Left lung (tissue), 10 donors: ENCODE data around the gene UPF2. TPM values are rescaled to one million over a fixed set of nuclear protein-coding genes. Genes with fewer than 3 reads are reported as not detected.
"Not testable (repeated sequence)": the region's sequence is repeated elsewhere in the genome, so short reads cannot be mapped to it uniquely, and the experiment has no call there.

Experiments
- ATAC-seq: fragments of 200-7000 bp; cut with Tn5 transposase; one replicate; pipeline ENCODE4 v1.9.1; 2020; ENCODE audit warnings: moderate library complexity
- DNase-seq, 4 donors: peaks; one replicate each; pipeline ENCODE4 v3.0.0-alpha.2; 2013 to 2020
- H3K27ac ChIP-seq, 2 donors: fragments of 200-600 bp; sonication (generic) in 1 of 2; one replicate each; pipeline versions ENCODE4 v1.5.0 to v1.8.0; 2020 to 2021
- H3K27me3 ChIP-seq, 2 donors: fragments of 200-600 bp; sonication (generic) in 1 of 2; one replicate each; pipeline versions ENCODE4 v1.5.0 to v1.8.0; 2020 to 2021
- H3K36me3 ChIP-seq, 2 donors: fragments of 200-600 bp; sonication (generic) in 1 of 2; one replicate each; pipeline versions ENCODE4 v1.5.0 to v1.8.0; 2020 to 2021
- H3K4me1 ChIP-seq, 2 donors: fragments of 200-600 bp; one replicate each; pipeline ENCODE4 v1.8.0; 2021
- H3K4me3 ChIP-seq, 2 donors: fragments of 200-600 bp; sonication (generic) in 1 of 2; one replicate each; pipeline versions ENCODE4 v1.5.0 to v1.8.0; 2020 to 2021; ENCODE audit warnings: mild to moderate bottlenecking in 1 of 2
- H3K9me3 ChIP-seq, 2 donors: fragments of 200-600 bp; sonication (generic) in 1 of 2; one replicate each; pipeline versions ENCODE4 v1.5.0 to v1.8.0; 2020 to 2021
- intact Hi-C, 2 donors: fragments of 100-400 bp; cut with DNase I; formaldehyde crosslinking; loops; one replicate each; pipeline versions ENCODE4 v1.11.2 to v1.14.2; 2022
- polyA plus RNA-seq, 6 donors: library from polyadenylated mRNA; unstranded; fragments of 120-200 nt; gene quantifications; one replicate each; pipeline ENCODE4 v1.2.1, GENCODE V29; 2013; ENCODE audit not compliant: insufficient read length in 6 of 6
- total RNA-seq, 2 donors: library from RNA; stranded (reverse); fragmentation: NEBNext Ultra II Directional; extraction: Animal tissue kit (Norgen Biotek cat#: 25700); gene quantifications; one replicate each; pipeline ENCODE4 v1.2.1, GENCODE V29; 2021
- TF ChIP-seq, protein P1 (sequence below), 2 donors: fragments of 200-600 bp; sonication (generic) in 1 of 2; IDR thresholded peaks; one replicate each; pipeline versions ENCODE4 v1.5.0 to v1.8.0; 2021; ENCODE audit warnings: antibody characterized with exemption in 2 of 2
- donor health status: DM: no; HTN: yes; CAD: no.
- donor health status: DM: no; HTN: no; CAD: no.

Gene UPF2
- total and polyA plus RNA-seq, 8 donors: 14.5 to 44.3 (median 33.2) TPM

DNA sequence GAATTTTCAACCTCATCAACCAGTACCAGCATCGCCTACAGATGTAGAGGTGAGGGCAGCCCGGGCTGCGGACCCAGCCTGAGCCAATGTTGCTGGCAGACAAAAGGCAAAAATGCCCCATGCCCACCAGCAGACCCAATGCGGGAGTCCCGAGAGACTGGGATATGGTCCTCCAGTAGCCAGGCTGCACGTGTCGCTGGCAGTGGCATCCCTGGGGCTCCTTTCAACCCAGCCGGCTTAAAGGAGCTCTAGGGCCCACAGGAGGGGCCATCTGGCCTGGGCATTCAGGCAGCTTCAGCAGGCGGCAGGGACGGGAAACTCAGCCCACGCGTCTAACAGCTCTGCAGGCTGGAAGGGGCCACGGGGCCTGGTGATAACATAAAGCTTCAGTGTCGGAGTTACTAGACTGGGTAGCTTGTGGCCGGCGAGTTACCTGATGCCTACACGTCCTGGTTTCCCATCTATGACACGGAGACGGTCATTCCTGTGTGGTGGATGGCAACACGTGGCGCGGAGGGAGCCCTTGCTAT, 148.8 kb downstream of the UPF2 start:
- H3K4me1 ChIP-seq: no peaks in the 10 kb centered on the region
- no peaks in the 10 kb centered on the region for H3K36me3 ChIP-seq
- no peak overlapping the region for H3K4me3 ChIP-seq
- no peaks in the 10 kb centered on the region for H3K9me3 ChIP-seq
- DNase-seq: peak in 1 of 4 donors; percentile 45
- no peak overlapping the region for H3K27ac ChIP-seq
- no peak for ATAC-seq
- TF ChIP-seq, protein P1, sequence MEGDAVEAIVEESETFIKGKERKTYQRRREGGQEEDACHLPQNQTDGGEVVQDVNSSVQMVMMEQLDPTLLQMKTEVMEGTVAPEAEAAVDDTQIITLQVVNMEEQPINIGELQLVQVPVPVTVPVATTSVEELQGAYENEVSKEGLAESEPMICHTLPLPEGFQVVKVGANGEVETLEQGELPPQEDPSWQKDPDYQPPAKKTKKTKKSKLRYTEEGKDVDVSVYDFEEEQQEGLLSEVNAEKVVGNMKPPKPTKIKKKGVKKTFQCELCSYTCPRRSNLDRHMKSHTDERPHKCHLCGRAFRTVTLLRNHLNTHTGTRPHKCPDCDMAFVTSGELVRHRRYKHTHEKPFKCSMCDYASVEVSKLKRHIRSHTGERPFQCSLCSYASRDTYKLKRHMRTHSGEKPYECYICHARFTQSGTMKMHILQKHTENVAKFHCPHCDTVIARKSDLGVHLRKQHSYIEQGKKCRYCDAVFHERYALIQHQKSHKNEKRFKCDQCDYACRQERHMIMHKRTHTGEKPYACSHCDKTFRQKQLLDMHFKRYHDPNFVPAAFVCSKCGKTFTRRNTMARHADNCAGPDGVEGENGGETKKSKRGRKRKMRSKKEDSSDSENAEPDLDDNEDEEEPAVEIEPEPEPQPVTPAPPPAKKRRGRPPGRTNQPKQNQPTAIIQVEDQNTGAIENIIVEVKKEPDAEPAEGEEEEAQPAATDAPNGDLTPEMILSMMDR (IDR thresholded peaks at IDR 0.05): no peak
- H3K27me3 ChIP-seq: no peaks in the 10 kb centered on the region
- intact Hi-C loops: no loop called here

DNA sequence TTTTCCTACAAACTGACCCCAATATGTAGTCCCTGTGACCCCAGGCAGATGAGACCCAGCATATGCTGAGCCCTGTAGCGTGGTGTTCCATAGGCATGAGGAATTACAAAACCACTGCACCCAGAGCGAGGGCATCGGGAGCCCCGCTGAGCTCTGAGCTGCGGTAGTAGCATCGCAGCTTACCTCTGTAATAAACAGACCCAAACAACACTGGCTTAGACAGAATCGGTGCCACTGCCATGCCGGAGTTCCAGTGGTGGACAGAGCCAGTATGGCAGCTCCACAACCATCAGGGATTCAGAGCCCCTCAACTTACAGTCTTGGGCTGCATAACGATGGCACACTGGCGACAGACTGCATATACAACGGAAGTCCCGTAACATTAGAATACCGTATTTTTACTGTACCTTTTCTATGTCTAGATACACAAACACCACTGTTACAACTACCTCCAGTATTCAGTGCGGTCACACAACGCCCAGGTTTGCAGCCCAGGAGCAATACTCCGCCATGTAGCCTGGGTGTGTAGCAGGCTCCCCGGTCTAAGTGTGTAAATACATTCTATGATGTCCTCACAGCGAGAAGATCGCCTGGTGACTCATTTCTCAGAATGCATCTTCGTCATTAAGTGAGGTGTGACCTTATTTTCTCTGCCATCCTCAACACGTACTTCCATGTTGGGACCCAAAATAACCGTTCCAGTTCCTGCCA, 150.7 kb downstream of the UPF2 start:
- Histone ChIP-seq H3K4me1 (no peaks in the 10 kb centered on the region), H3K27ac (no peak overlapping the region)
- intact Hi-C loops: no loop called here

DNA sequence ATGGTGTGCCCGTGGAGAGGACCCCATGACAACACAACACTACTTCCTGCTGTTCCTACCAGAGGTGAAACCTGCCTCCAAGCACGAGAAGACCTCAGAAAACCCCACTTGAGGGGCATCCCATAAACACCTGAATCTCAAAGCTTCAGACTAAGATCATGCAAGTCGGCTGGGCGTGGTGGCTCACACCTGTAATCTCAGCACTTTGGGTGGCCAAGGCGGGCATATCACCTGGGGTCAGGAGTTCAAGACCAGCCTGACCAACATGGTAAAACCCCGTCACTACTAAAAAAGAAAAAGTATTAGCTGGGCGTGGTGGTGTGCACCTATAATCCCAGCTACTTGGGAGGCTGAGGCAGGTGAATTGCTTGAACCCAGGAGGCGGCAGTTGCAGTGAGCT, 153.3 kb downstream of the UPF2 start:
- DNase-seq: peak in 1 of 4 donors; percentile 27
- H3K36me3 ChIP-seq, ATAC-seq, H3K27ac ChIP-seq, H3K27me3 ChIP-seq, H3K9me3 ChIP-seq, intact Hi-C loops, H3K4me1 ChIP-seq, H3K4me3 ChIP-seq: not testable (repeated sequence)

More for the DNA sequence above, 150.7 kb downstream of the UPF2 start:
- ATAC-seq (no peak), DNase-seq (peak in 1 of 4 donors; percentile 35)
- Histone ChIP-seq H3K9me3 (no peaks in the 10 kb centered on the region), H3K36me3 (no peaks in the 10 kb centered on the region), H3K4me3 (no peak overlapping the region), H3K27me3 (no peaks in the 10 kb centered on the region)
- TF ChIP-seq, protein P1 (IDR thresholded peaks at IDR 0.05): no peak

GRCh38 chr10:11887381-11888227, 155.0 kb downstream of the UPF2 start:
- Histone ChIP-seq H3K9me3 (no peaks in the 10 kb centered on the region), H3K36me3 (no peaks in the 10 kb centered on the region), H3K27ac (no peak overlapping the region), H3K4me3 (no peak overlapping the region), H3K4me1 (no peaks in the 10 kb centered on the region), H3K27me3 (no peaks in the 10 kb centered on the region)
- ATAC-seq (no peak), DNase-seq (peak in 1 of 4 donors; percentile 39)
- intact Hi-C loops: no loop called here
- TF ChIP-seq, protein P1 (IDR thresholded peaks at IDR 0.05): no peak

- intact Hi-C loops: no loop called here
- no peaks in the 10 kb centered on the region for H3K4me1 ChIP-seq
These were observed 155.8 kb downstream of the UPF2 start for GRCh38 chr10:11886851-11887250.

More at GRCh38 chr10:11886851-11887250, 155.8 kb downstream of the UPF2 start:
- TF ChIP-seq, protein P1 (IDR thresholded peaks at IDR 0.05): no peak
- H3K27me3 ChIP-seq: no peaks in the 10 kb centered on the region
- ATAC-seq (no peak), DNase-seq (no peak)
- no peaks in the 10 kb centered on the region for H3K9me3 ChIP-seq
- H3K27ac ChIP-seq: no peak overlapping the region
- no peaks in the 10 kb centered on the region for H3K36me3 ChIP-seq
- H3K4me3 ChIP-seq: no peak overlapping the region
